LHCN-M2 (cell line): ENCODE measurements around the gene ADRB1. TPM values are rescaled to one million over a fixed set of nuclear protein-coding genes. Genes with fewer than 3 reads are reported as not detected.

Source experiments
- DNase-seq: peaks from one replicate; pipeline ENCODE4 v3.0.0-alpha.2; 2012; ENCODE audit warnings: low read depth
- total RNA-seq: library from RNA; depleted of rRNA; stranded (reverse); fragments of >200 nt; gene quantifications from 2 replicates; pipeline ENCODE4 v1.2.3, GENCODE V29; 2014; rRNA removed

The ADRB1 gene
- total RNA-seq, 1 experiment from 2014 or later: 0.11 TPM

DNA sequence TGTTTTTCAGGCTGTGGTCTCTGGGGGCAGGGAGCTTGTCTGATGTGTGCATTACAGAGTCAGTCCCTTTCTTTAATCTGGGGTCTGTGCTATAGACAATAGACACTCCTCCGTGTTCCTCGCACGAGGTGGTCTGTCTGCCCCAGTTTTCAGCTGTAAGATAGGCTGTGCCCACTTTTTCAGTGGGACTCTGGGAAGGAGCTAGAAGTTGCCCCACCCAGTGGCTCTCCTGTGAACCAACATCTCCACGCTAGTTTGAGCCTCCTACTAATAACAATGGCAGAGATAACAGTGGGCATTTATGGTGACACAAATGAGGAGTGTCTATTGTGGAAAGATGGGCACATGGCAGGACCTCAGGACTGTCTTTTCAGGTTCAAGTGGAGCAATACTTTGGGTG lies 44.0 kb downstream of the ADRB1 start:
- no peak for DNase-seq

- DNase-seq: no peak
These were observed 51.1 kb downstream of the ADRB1 start for GRCh38 chr10:114094795-114095194.

DNA sequence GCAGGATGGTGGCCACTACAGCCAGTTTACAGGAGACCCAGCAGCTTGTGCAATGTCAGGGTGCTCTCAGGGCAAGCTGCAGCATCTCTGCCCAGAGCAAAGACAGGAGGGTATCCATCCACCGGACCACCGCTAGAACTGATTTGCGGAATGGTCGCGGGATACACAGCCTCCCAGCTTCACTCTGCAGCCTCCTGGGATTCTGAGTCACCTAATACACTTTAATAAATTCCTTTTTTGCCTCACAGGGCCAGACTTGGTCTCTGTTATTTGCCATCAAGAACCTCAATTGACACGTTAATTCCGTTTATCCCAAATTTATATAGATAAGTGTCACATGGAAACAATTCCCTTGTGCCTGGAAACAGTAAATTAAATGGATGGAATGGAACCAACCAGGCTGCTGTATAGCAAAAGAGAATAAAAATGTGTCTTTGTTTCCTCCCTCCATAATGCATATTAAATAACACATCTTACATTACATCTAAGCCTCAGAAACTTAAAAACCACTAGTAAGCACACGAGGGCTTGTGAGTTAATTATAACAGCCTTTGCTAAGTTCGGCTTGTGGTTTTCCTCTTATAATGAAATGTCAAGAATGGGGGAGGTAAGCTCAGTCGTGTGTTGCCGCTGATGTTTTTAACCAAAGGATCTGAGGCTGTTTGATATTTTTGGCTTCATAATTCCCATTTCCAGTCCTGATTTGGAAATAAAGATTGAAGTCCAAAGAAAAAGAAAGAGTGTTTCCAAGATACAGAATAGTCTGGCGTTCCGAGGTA lies 52.1 kb downstream of the ADRB1 start:
- DNase-seq: no peak

Other genes starting within 250 kb of the ADRB1 start
- 6.3 and 6.8 TPM in 2 replicates for gene DCLRE1A, start 189.8 kb upstream of the ADRB1 start, total RNA-seq
- 18.5 and 19.2 TPM in 2 replicates for gene NHLRC2, start 189.2 kb upstream of the ADRB1 start, total RNA-seq
- gene CCDC186, start 130.3 kb downstream of the ADRB1 start, total RNA-seq: 5.3 and 6.5 TPM in 2 replicates
- 0.06 TPM in 1 of 2 replicates, not detected in the other for gene TDRD1, start 135.5 kb downstream of the ADRB1 start, total RNA-seq
- gene VWA2, start 195.4 kb downstream of the ADRB1 start, total RNA-seq: not detected in 2 replicates